ENCODE measurements around the gene ADAM30.
"Not testable (repeated sequence)": the region's sequence is repeated elsewhere in the genome, so short reads cannot be mapped to it uniquely, and the experiment has no call there.

ADAM30 gene

GRCh38 chr1:119879510-119880434, 16.5 kb downstream of the ADAM30 start:
- no peak overlapping the region for H3K4me3 ChIP-seq (ENCODE audit: low read depth, low read length)

DNA sequence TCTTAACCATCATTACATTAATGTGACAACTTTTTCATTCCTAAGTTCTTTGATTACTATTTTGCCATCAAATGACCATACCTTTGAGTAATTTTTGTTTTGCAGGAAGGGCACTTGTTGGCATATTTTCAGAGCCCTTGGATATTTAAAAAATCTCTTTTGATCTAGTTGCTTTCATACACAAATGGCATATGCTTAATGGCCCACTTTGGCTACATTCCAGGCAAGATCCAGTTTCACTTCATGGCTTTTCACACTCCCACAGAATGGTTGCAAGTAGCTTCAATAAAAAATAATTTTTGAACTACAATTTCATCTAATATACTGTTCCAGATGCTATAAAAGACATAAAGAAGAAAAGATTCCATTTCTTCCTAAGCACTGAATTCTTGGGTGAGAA, 18.1 kb downstream of the ADAM30 start:
- no peak overlapping the region for H3K4me3 ChIP-seq (ENCODE audit: low read depth, low read length)

GRCh38 chr1:119874186-119874585, 22.1 kb downstream of the ADAM30 start:
- H3K4me3 ChIP-seq (ENCODE audit: low read depth, low read length), result no peak overlapping the region

GRCh38 chr1:119873135-119874015, 22.9 kb downstream of the ADAM30 start:
- H3K4me3 ChIP-seq (ENCODE audit: low read depth, low read length), result no peak overlapping the region

DNA sequence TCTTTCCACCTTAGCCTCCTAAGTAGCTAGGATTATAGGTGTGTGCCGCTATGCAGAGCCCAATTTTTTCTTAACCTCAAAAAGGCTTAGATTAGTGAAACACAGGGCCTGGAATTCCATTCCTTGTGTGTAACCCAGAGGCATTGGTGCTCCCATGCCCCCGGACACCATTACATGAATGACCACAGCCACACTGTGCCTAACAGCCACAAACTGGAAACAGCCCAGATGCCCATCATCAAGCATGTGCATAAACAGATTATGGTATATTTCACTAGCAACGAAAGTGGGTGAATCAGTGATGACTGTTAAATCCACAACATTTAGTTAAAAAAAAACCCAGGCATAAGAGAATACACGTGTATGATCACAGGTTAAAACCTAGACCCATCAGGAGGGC, 24.4 kb downstream of the ADAM30 start:
- H3K4me3 ChIP-seq (ENCODE audit: low read depth, low read length), result no peak overlapping the region

- no peak overlapping the region for H3K4me3 ChIP-seq (ENCODE audit: low read depth, low read length)
Observed at GRCh38 chr1:119870917-119871596, 25.3 kb downstream of the ADAM30 start.

GRCh38 chr1:119869995-119870394, 26.3 kb downstream of the ADAM30 start:
- no peak overlapping the region for H3K4me3 ChIP-seq (ENCODE audit: low read depth, low read length)

DNA sequence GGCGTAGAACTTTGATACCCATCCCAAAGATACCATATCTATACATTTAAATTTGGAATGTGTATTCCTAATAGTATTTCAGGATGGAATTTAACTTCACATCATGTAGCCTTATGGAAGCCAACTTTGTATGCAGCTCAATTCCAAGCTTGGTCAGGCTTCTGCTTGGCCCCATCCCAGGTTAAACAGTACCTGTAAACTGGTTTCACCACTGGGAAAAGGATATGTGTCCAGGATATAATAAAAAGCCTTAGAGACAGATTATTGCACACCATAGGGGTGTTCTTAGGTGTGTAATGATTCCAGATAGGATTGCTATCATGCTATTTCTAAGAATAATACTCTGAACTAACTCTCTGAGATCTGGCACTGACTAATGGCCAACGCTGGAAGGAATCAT, 28.1 kb downstream of the ADAM30 start:
- H3K4me3 ChIP-seq (ENCODE audit: low read depth, low read length), result no peak overlapping the region

GRCh38 chr1:119866451-119866850, 29.9 kb downstream of the ADAM30 start:
- no peak overlapping the region for H3K4me3 ChIP-seq (ENCODE audit: low read depth, low read length)

GRCh38 chr1:119865627-119866026, 30.7 kb downstream of the ADAM30 start:
- no peak overlapping the region for H3K4me3 ChIP-seq (ENCODE audit: low read depth, low read length)

- H3K4me3 ChIP-seq (ENCODE audit: low read depth, low read length), result no peak overlapping the region
Observed at GRCh38 chr1:119862276-119862675, 34.0 kb downstream of the ADAM30 start.

GRCh38 chr1:119861547-119861946, 34.8 kb downstream of the ADAM30 start:
- H3K4me3 ChIP-seq (ENCODE audit: low read depth, low read length), result no peak overlapping the region

GRCh38 chr1:119859647-119860046, 36.7 kb downstream of the ADAM30 start:
- H3K4me3 ChIP-seq (ENCODE audit: low read depth, low read length), result no peak overlapping the region

- H3K4me3 ChIP-seq (ENCODE audit: low read depth, low read length), result not testable (repeated sequence)
Observed at GRCh38 chr1:119858556-119859214, 37.6 kb downstream of the ADAM30 start.

DNA sequence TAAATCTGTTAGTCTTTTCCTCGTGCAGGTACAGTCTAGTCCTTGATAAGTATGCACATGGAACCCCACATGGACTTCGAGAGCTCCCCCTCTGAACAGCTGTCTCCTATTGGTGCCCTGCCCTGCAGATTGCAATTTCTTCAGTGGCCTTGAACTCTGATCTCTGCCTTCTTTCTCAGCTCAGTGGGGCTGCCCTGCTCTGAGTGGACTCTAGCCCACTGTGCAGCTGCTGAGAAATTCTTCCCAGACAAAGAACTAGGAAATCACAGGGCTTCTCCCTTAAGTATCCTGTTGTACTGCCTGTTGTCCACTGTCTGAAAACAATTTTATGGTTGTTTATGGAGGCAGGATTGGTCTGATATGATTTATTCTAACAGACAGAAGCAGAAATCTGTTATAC, 38.2 kb downstream of the ADAM30 start:
- no peak overlapping the region for H3K4me3 ChIP-seq (ENCODE audit: low read depth, low read length)

DNA sequence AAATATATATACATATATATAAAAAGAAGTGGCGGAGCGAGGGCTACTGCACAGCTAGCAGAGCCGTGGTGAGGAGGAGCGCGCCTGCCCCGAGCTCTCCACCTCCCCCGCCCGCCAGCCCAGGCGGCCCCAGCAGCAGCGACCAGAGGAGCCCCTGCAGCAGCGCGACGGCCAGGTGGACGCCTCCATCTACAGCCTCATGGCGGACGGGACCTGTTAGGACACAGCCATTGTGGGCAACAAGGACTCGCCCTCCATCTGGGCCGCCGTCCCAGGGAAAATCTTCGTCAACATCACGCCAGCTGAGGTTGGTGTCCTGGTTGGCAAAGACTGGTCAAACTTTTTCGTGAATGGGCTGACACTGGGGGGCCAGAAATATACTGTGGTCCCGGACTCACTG, 43.2 kb downstream of the ADAM30 start:
- no peak overlapping the region for H3K4me3 ChIP-seq (ENCODE audit: low read depth, low read length)

- not testable (repeated sequence) for H3K4me3 ChIP-seq (ENCODE audit: low read depth, low read length)
Observed at GRCh38 chr1:119844206-119844605, 52.1 kb downstream of the ADAM30 start.
